ENCODE data around the gene HSFX2. TPM values are rescaled to one million over a fixed set of nuclear protein-coding genes. Genes with fewer than 3 reads are reported as not detected.

HSFX2 gene, protein sequence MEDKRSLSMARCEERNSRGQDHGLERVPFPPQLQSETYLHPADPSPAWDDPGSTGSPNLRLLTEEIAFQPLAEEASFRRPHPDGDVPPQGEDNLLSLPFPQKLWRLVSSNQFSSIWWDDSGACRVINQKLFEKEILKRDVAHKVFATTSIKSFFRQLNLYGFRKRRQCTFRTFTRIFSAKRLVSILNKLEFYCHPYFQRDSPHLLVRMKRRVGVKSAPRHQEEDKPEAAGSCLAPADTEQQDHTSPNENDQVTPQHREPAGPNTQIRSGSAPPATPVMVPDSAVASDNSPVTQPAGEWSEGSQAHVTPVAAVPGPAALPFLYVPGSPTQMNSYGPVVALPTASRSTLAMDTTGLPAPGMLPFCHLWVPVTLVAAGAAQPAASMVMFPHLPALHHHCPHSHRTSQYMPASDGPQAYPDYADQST
- total RNA-seq, result 0.72 TPM in 1 of 2 replicates, not detected in the other

DNA sequence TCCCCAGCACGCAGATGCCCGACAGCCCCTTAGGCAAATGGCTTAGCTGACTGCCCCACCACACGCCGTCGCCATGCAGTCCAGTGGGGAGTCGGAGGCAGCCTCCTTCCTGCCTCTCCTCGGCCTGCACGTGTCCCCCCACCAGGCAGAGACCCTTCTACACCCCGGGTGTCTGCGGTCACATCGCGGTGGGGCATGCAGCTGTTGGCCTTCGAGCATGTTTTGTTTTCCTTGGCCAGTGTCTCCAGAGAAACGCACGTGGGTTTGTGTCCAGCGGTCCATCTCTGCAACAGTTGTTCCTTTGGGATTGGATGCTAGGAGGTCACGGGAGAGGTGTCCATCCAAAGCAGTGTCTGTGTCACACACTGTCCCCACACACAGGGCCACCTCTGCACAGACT lies at the start of gene HSFX2:
HSFX2 (minus strand) TSS at position 101 of the 400 bp plus-strand sequence. CDS start 614 bp downstream, outside the sequence.

DNA sequence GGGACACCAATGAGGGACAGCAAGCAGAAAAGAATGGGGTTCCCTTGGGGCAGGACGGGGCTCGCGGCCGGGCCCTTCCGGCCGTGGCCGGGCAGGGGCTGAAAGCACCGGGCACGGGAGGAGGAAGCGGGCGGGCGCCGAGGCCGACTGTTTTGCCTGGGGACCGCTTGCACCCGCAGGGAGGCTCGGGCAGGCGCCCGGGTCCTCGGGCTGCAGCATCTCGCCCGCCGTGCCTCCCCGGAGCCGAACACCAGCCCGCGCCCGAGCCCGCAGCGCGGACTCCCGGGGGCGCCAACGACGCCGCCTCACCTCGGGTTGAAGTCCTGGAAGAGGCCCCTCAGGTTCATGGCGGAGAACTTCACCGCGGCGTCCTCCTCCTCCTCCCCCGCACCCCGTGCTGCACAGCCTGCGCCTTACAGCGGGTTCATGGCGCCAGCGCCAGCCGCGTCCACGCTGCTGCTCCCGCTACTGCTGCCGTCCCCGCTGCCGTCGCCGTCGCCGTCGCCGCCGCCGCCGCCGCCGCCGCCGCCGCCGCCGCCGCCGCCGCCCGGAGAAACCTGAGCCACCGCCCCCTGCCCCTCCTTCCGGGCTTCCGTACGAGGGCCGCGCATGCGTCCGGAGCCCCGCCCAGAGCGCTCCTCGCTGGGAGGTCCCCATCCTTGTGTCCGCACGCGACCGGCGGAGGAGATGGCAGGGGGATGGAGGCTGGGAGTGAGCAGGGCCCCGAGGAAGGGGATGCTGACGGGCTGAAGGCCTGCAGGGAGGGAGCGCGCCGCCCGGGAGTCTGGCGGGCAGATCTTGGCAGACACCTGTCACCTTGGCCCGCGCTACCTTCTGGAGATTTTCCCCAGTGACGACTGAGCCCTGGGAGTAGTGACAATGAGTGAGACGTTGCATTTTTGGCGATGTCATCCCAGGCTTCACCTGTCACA lies 36.4 kb upstream of the HSFX2 start, which contains the start of gene TMEM185A:
TMEM185A (minus strand) TSS at position 559 of the 932 bp plus-strand sequence; CDS start at position 347, 212 bp downstream.

DNA sequence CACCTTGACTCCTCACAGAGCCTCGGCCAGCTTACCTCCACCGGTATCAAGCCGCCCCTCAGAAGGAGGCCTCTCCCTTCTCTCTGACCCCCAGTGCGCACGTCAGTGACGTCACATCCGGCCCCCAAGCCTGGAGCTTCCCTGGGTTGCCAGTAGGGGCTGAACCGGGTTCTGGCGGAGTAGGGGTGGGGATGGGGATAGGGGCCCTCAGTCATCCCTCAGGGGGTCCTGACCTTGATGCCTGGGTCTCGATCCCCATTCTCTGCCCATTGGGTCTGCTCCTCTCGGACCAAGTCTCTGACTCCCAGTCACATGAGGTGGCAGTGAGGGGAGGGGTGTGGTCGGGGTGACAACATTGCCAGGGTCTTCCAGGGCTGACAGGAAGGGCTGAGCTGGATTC lies 7.8 kb downstream of the HSFX2 start, which contains the start of gene MAGEA9B:
MAGEA9B (minus strand) TSS at position 101 of the 400 bp plus-strand sequence. CDS start 4,280 bp downstream, outside the sequence.

DNA sequence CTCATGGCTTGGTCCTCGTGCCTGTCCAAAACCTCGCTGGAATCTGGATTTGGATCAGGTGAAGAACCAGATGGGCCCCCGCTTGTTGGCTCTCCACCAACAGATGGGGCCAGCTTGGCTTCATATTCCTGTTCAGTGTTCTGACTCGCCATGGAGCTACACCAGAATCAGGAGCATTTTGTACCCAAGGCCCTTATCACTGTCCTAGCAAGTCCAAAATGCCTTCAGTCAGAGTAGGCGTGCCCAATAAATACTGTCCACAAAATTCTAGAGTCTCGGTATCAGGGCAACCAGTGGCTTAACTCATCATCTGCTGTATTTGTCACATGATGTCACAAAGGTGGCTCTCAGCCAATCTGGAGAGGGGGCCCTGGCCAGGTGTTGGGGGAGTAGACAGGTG lies 45.4 kb downstream of the HSFX2 start, which contains the start of gene HSFX3:
HSFX3 (minus strand) TSS at position 224 of the 400 bp plus-strand sequence; CDS start at position 152, 72 bp downstream.

Other genes with a start within 250 kb of the HSFX2 start
- gene IDS, start 90.0 kb downstream of the HSFX2 start, total RNA-seq, result 105 and 160 TPM in 2 replicates
- gene EOLA1, start 54.3 kb downstream of the HSFX2 start, total RNA-seq, result 13.8 and 14.3 TPM in 2 replicates
- gene HSFX3, start 45.4 kb downstream of the HSFX2 start, total RNA-seq, result not detected in 2 replicates
- gene MAGEA9B, start 7.9 kb downstream of the HSFX2 start, total RNA-seq, result not detected in 2 replicates
- gene TMEM185A, start 36.5 kb upstream of the HSFX2 start, total RNA-seq, result 19.6 and 22.2 TPM in 2 replicates
- not detected in 2 replicates for gene MAGEA11, start 116.7 kb upstream of the HSFX2 start, total RNA-seq
- 1.1 and 1.7 TPM in 2 replicates for gene HSFX1, start 178.8 kb upstream of the HSFX2 start, total RNA-seq
- not detected in 2 replicates for gene MAGEA9, start 186.6 kb upstream of the HSFX2 start, total RNA-seq